HUES6 (cell line): Measurements from ENCODE around the gene HOXB4.

Experiments
- H3K27ac ChIP-seq: 2 replicates; pipeline ENCODE4 v1.7.0; 2013; ENCODE audit warnings: low read depth, mild to moderate bottlenecking, low read length, inconsistent platforms
- H3K27me3 ChIP-seq: 2 replicates; pipeline ENCODE4 v1.6.1; 2013; ENCODE audit warnings: low read length; ENCODE audit not compliant: control insufficient read depth, insufficient read depth
- H3K36me3 ChIP-seq: 2 replicates; pipeline ENCODE4 v1.6.1; 2013; ENCODE audit warnings: low read length; ENCODE audit not compliant: control insufficient read depth, insufficient read depth
- H3K4me1 ChIP-seq: 2 replicates; pipeline ENCODE4 v1.6.1; 2013; ENCODE audit warnings: low read length; ENCODE audit not compliant: control insufficient read depth, insufficient read depth
- H3K4me3 ChIP-seq: 2 replicates; pipeline ENCODE4 v1.5.1; 2013; ENCODE audit warnings: low read depth, low read length
- H3K9ac ChIP-seq: one replicate; pipeline ENCODE4 v1.6.1; 2013; ENCODE audit warnings: mild to moderate bottlenecking, low read length
- H3K9me3 ChIP-seq: 2 replicates; pipeline ENCODE4 v1.6.1; 2013; ENCODE audit warnings: low read depth, low read length; ENCODE audit not compliant: control insufficient read depth, insufficient read depth

Gene HOXB4

DNA sequence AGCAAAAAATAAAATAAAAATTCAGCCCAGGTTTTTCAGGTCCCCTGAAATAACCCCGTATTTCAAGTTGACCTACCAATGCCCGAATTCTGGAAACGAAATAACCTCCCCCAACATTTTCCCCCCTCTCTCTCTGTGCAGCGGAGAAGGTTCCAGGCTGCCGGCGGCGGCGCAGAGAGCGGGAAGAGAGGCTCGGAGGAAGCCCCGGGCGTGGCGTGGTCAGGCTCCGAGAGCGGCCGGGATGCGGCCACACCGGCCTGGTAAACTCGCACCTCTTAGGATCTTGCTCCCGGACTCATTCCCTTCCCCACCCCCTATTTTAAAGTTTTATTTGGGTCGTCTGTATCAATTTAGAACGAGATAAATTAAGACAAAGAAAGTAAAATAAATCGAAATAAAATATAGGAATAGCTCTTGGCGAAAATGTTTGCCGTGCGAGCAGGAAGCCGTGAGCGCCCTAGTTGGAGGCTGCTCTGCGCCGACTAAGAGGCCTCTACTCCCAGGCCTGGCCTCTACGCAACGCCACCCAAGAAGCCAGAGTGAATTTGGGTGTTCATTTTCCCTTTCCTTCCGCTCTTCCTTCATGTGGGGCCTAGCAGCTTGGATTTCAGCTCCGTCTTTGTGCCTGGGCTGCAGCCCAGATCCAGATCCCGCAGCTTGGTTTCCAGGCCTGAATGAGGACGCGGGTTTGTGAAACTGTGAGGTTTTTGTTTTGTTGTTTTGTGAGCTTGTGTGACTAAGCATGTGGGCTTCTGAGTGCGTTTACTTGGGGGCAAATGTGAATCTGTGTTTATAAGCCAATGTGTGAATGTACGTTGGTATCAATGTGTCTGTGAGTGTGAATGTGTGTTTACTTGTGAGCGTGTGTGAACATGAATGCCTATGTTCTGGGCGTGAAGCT, 28.1 kb upstream of the HOXB4 start:
- H3K4me3 ChIP-seq = no peak overlapping the region; the same call in 1 of the 2 replicates
- H3K27me3 ChIP-seq = peaks cover 100% of the 10 kb centered on the region
- peaks cover 13% of the 10 kb centered on the region for H3K4me1 ChIP-seq
- H3K9ac ChIP-seq = peak overlapping the region; percentile 87
- H3K27ac ChIP-seq = no peak overlapping the region
- H3K36me3 ChIP-seq = no peaks in the 10 kb centered on the region
- no peaks in the 10 kb centered on the region for H3K9me3 ChIP-seq

DNA sequence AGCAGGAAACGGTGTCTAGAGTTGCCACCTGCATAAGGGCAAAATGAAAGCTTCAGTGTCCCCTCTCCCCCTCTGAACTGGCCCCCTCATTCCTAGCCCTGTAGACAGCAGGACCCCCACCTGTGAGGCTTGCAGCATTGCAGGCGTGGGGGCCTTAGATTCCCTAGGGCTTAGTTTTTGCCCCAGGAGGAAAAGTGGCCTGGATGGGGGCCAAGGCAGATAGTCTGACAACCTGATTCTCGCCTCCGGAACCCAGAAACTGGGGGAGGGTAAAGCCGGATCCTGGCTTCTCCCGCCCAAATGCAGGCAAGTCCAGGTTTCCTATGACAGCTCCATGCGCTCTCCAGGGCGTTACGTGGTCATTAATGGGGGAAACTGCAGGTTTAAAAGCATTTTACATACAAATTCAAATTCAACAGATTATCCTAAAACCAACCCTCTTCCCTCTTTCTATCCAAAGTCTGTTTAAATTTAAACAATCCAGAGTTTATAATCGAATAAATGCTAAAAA, 27.3 kb upstream of the HOXB4 start:
- Histone ChIP-seq H3K27ac (no peak overlapping the region), H3K9ac (peak overlapping the region; percentile 87), H3K27me3 (peaks cover 100% of the 10 kb centered on the region), H3K4me1 (peaks cover 16% of the 10 kb centered on the region), H3K4me3 (peak overlapping the region; percentile 48; the same call in 1 of the 2 replicates), H3K36me3 (no peaks in the 10 kb centered on the region), H3K9me3 (no peaks in the 10 kb centered on the region)

GRCh38 chr17:48604770-48605329, 26.7 kb upstream of the HOXB4 start, which contains the start of gene HOXB6:
Gene HOXB6 (minus strand): TSS chr17:48604986. CDS start chr17:48598150, 6,836 bp downstream.
- peaks cover 100% of the 10 kb centered on the region for H3K27me3 ChIP-seq
- peaks cover 16% of the 10 kb centered on the region for H3K4me1 ChIP-seq
- peak within 1 kb of the TSS; percentile 87 for H3K9ac ChIP-seq
- H3K27ac ChIP-seq = no peak within 1 kb of the TSS; the same call in 1 of the 2 replicates
- H3K36me3 ChIP-seq = no peaks in the 10 kb centered on the region
- peak within 1 kb of the TSS; percentile 48; the same call in 1 of the 2 replicates for H3K4me3 ChIP-seq
- H3K9me3 ChIP-seq = no peaks in the 10 kb centered on the region

DNA sequence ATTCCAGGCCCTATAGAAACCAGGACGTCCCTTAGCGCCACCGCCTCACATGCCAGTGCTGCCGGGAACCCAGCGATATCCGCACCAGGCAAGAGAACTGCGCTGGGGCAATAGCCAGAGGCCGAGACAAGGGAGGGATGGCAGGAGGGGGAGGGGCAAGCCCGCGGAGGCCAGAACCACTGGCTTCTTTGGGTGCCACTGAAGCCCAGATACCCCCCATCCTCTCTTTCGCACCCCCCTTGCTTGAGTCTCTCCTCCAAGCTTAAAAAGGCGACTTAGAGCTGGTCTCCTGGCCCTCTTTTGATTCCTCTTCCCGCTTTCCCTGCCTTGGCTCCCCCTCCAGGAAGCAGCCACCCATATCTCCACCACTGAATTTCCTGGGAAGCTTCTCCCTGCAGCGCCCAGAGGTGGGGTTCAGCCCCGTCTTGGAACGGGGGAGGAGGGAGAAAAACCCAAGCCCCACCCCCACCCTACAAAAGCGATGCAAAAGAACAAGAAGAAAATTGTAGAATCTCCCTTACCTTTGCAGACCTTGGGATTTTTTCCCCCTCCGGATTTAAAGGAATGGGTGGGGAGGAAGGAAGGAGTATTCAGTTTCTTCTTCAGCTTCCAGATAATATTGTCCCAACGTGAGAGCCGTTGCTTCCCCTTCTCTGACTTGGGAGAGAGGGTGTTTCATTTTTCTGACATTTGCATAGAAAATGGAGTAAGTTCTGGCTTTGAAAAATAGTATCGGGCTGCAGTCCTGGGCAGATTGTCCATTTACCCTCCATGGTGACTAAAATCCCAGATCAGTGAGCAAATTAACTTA, 26.0 kb upstream of the HOXB4 start:
- H3K27ac ChIP-seq = no peak overlapping the region; the same call in 1 of the 2 replicates
- H3K36me3 ChIP-seq = no peaks in the 10 kb centered on the region
- peak overlapping the region; percentile 87 for H3K9ac ChIP-seq
- H3K4me3 ChIP-seq = peak overlapping the region; percentile 48; the same call in 1 of the 2 replicates
- H3K9me3 ChIP-seq = no peaks in the 10 kb centered on the region
- H3K27me3 ChIP-seq = peaks cover 100% of the 10 kb centered on the region
- H3K4me1 ChIP-seq = peaks cover 12% of the 10 kb centered on the region; the same call in 1 of the 2 replicates

- Histone ChIP-seq H3K4me3 (peak overlapping the region; percentile 48; the same call in 1 of the 2 replicates), H3K27me3 (peaks cover 100% of the 10 kb centered on the region), H3K36me3 (no peaks in the 10 kb centered on the region), H3K9me3 (no peaks in the 10 kb centered on the region), H3K27ac (peak overlapping the region; percentile 13; the same call in 1 of the 2 replicates), H3K4me1 (peaks cover 27% of the 10 kb centered on the region), H3K9ac (peak overlapping the region; percentile 87)
Observed at GRCh38 chr17:48601539-48602425, 23.6 kb upstream of the HOXB4 start.

GRCh38 chr17:48601207-48601538, 23.0 kb upstream of the HOXB4 start:
- no peaks in the 10 kb centered on the region for H3K9me3 ChIP-seq
- peaks cover 34% of the 10 kb centered on the region for H3K4me1 ChIP-seq
- H3K4me3 ChIP-seq = peak overlapping the region; percentile 40; the same call in 1 of the 2 replicates
- no peak overlapping the region; the same call in 1 of the 2 replicates for H3K27ac ChIP-seq
- H3K36me3 ChIP-seq = no peaks in the 10 kb centered on the region
- H3K9ac ChIP-seq = peak overlapping the region; percentile 87
- H3K27me3 ChIP-seq = peaks cover 100% of the 10 kb centered on the region

DNA sequence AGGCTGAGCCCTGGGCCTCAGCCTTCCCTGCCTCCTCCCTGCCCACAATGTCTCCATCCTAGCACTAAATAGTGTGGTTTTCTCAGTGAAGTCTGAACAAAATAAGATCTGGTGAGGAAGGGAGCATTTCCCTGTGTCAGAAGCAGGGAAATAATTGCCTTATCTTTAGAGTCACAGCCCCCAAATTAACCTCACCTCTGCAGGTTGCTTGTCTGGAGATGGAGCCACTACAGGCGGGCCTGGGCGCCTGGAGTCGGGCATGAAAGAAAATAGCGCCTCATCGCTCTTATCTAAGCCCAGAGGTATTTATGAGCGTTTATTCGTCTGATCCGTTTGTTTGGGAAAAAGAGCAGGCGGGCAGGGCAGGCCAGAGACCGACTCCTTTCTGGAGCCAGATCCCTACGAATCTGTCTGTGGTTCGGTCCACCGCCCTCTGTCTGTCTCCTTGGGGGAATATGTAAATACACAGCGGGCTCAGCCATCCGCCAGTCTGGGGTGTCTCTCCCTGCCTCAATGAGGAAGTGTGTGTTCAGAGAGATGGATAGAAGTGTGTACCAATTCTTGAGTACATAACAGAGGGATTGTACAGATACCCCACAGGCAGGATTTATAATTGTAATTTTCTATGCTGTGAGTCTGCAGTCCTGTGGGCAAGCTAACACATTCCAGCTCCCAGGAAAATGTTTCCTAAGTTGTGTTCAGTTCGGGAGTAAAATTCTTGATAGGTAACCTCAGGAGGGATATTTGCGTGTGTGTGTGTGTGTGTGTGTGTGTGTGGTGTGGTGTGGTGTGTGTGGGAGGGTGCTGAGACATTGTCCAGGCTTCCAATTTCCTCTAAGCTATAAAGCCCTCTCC, 22.3 kb upstream of the HOXB4 start:
- H3K36me3 ChIP-seq = no peaks in the 10 kb centered on the region; the same call in 1 of the 2 replicates
- peak overlapping the region; percentile 87 for H3K9ac ChIP-seq
- no peaks in the 10 kb centered on the region for H3K9me3 ChIP-seq
- peaks cover 38% of the 10 kb centered on the region for H3K4me1 ChIP-seq
- no peak overlapping the region; the same call in 1 of the 2 replicates for H3K27ac ChIP-seq
- H3K4me3 ChIP-seq = peak overlapping the region; percentile 57; the same call in 1 of the 2 replicates
- peaks cover 100% of the 10 kb centered on the region for H3K27me3 ChIP-seq

- Histone ChIP-seq H3K4me1 (peaks cover 46% of the 10 kb centered on the region), H3K27me3 (peaks cover 100% of the 10 kb centered on the region), H3K27ac (no peak overlapping the region; the same call in 1 of the 2 replicates), H3K9me3 (no peaks in the 10 kb centered on the region), H3K36me3 (no peaks in the 10 kb centered on the region; the same call in 1 of the 2 replicates), H3K4me3 (peak overlapping the region; percentile 57; the same call in 1 of the 2 replicates), H3K9ac (peak overlapping the region; percentile 87)
Observed at GRCh38 chr17:48599354-48599753, 21.2 kb upstream of the HOXB4 start.

DNA sequence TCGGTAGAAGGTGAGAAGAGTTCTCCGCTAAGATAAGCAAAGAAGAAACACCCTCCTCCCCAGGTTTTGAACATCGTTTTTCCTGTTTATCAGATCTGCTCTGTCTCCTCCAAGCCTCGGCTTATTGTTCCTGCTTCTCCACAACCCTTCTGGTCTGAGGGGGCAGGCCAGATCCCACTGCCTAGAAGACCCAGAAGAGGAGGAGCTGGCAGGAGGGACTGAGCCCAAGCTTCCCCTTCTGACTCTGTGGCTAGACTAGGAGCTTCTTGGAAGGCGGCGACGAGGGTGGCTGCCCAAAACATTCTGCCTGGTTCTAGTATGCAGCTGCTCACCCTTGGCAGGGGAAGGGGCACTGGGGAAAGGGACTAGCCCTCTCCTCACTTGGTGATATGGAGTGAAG, 20.6 kb upstream of the HOXB4 start:
- peak overlapping the region; percentile 57; the same call in 1 of the 2 replicates for H3K4me3 ChIP-seq
- H3K4me1 ChIP-seq = peaks cover 50% of the 10 kb centered on the region
- no peaks in the 10 kb centered on the region for H3K9me3 ChIP-seq
- peak overlapping the region; percentile 87 for H3K9ac ChIP-seq
- H3K27ac ChIP-seq = no peak overlapping the region; the same call in 1 of the 2 replicates
- H3K27me3 ChIP-seq = peaks cover 100% of the 10 kb centered on the region
- no peaks in the 10 kb centered on the region; the same call in 1 of the 2 replicates for H3K36me3 ChIP-seq
